Measurements from ENCODE around the gene ALG9.

The ALG9 gene

GRCh38 chr11:111871693-111872161, 346 bp upstream of the ALG9 start:
- Histone ChIP-seq H3K9me3 (ENCODE audit: control insufficient read depth, low read length) (no peaks in the 10 kb centered on the region), H3K79me2 (no peaks in the 10 kb centered on the region), H3K27ac (peak overlapping the region; percentile 73), H3K9ac (no peak overlapping the region), H3K4me2 (ENCODE audit: low read length) (peak overlapping the region; percentile 78), H3K4me3 (ENCODE audit: low read depth, low read length) (peak overlapping the region; percentile 81), H3K4me1 (no peaks in the 10 kb centered on the region), H3K36me3 (ENCODE audit: control insufficient read depth, insufficient read depth, low read length) (no peaks in the 10 kb centered on the region), H3K27me3 (ENCODE audit: control insufficient read depth, insufficient read depth, low read length) (no peaks in the 10 kb centered on the region), H2AFZ (peak overlapping the region; percentile 89)
- no peak for TF ChIP-seq CTCF (IDR thresholded peaks at IDR 0.05)

- H3K27me3 ChIP-seq (ENCODE audit: control insufficient read depth, insufficient read depth, low read length): no peaks in the 10 kb centered on the region
- H3K4me1 ChIP-seq: no peaks in the 10 kb centered on the region
- peak overlapping the region; percentile 77 for H3K9ac ChIP-seq
- no peak overlapping the region for H3K27ac ChIP-seq
- no peaks in the 10 kb centered on the region for H3K9me3 ChIP-seq (ENCODE audit: control insufficient read depth, low read length)
- H3K36me3 ChIP-seq (ENCODE audit: control insufficient read depth, insufficient read depth, low read length): no peaks in the 10 kb centered on the region
- TF ChIP-seq CTCF (IDR thresholded peaks at IDR 0.05): no peak
- H3K4me3 ChIP-seq (ENCODE audit: low read depth, low read length): peak overlapping the region; percentile 81
- H2AFZ ChIP-seq: peak overlapping the region; percentile 89
- peak overlapping the region; percentile 78 for H3K4me2 ChIP-seq (ENCODE audit: low read length)
- H3K79me2 ChIP-seq: no peaks in the 10 kb centered on the region
Measured at GRCh38 chr11:111870522-111870885, 877 bp downstream of the ALG9 start.

DNA sequence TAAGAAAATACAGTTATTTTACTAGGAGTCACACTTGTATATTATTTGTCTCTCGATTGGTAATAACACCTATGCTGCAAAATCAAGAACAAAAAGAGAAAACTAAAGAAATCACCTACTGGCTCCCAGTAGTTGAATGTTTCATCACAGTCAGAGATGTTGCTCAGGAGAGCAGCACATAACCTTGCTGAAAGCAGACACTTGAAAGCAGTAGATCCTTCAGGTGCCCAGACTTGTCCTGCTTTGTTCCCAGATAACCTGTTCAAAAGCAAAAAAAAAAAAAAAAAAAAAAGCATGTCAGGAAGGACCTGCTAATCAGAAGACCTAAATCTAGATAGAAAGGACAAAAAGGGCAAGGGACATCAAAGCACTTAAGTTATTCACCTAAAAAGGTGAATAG, 1.3 kb downstream of the ALG9 start:
- no peaks in the 10 kb centered on the region for H3K27me3 ChIP-seq (ENCODE audit: control insufficient read depth, insufficient read depth, low read length)
- no peaks in the 10 kb centered on the region for H3K9me3 ChIP-seq (ENCODE audit: control insufficient read depth, low read length)
- H3K4me1 ChIP-seq: no peaks in the 10 kb centered on the region
- peak overlapping the region; percentile 78 for H3K4me2 ChIP-seq (ENCODE audit: low read length)
- no peak overlapping the region for H3K9ac ChIP-seq
- H3K79me2 ChIP-seq: no peaks in the 10 kb centered on the region
- H2AFZ ChIP-seq: no peak overlapping the region
- H3K4me3 ChIP-seq (ENCODE audit: low read depth, low read length): peak overlapping the region; percentile 81
- TF ChIP-seq CTCF (IDR thresholded peaks at IDR 0.05): no peak
- no peaks in the 10 kb centered on the region for H3K36me3 ChIP-seq (ENCODE audit: control insufficient read depth, insufficient read depth, low read length)
- no peak overlapping the region for H3K27ac ChIP-seq

DNA sequence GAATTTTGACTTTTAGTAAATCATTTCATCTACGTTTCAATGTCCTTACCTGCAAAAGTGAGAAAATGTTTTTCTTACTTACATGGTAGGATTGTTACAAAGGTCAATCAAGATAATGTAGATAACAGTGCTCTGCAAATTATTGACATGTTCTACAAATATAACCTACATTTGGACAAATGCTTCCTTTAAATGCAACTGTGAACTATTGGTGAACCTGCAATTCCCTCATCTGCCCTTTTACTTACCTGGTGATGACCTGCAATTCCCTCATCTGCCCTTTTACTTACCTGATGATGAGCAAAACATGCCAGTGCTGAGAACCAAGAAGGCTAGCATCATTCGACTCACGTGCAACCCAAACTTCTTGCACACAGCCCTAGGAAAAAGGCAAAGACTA, 11.1 kb downstream of the ALG9 start:
- H3K9ac ChIP-seq: no peak overlapping the region
- H3K79me2 ChIP-seq: no peaks in the 10 kb centered on the region
- TF ChIP-seq CTCF (IDR thresholded peaks at IDR 0.05): no peak
- no peak overlapping the region for H3K4me3 ChIP-seq (ENCODE audit: low read depth, low read length)
- no peak overlapping the region for H3K4me2 ChIP-seq (ENCODE audit: low read length)
- no peak overlapping the region for H3K27ac ChIP-seq
- H3K9me3 ChIP-seq (ENCODE audit: control insufficient read depth, low read length): no peaks in the 10 kb centered on the region
- H2AFZ ChIP-seq: no peak overlapping the region
- H3K36me3 ChIP-seq (ENCODE audit: control insufficient read depth, insufficient read depth, low read length): no peaks in the 10 kb centered on the region
- no peaks in the 10 kb centered on the region for H3K27me3 ChIP-seq (ENCODE audit: control insufficient read depth, insufficient read depth, low read length)
- no peaks in the 10 kb centered on the region for H3K4me1 ChIP-seq

GRCh38 chr11:111855506-111855905, 15.9 kb downstream of the ALG9 start:
- TF ChIP-seq CTCF (IDR thresholded peaks at IDR 0.05): no peak
- Histone ChIP-seq H3K79me2 (no peaks in the 10 kb centered on the region), H3K27ac (no peak overlapping the region), H3K9me3 (ENCODE audit: control insufficient read depth, low read length) (no peaks in the 10 kb centered on the region), H3K27me3 (ENCODE audit: control insufficient read depth, insufficient read depth, low read length) (no peaks in the 10 kb centered on the region), H3K4me3 (ENCODE audit: low read depth, low read length) (no peak overlapping the region), H2AFZ (no peak overlapping the region), H3K4me2 (ENCODE audit: low read length) (no peak overlapping the region), H3K4me1 (no peaks in the 10 kb centered on the region), H3K36me3 (ENCODE audit: control insufficient read depth, insufficient read depth, low read length) (no peaks in the 10 kb centered on the region), H3K9ac (no peak overlapping the region)
